Middle frontal gyrus (tissue), 1 donor: ENCODE measurements around the gene ACYP2.

Experiments used
- DNase-seq: peaks from one replicate; pipeline ENCODE4 v3.0.0-alpha.2; 2015; ENCODE audit warnings: low spot score; ENCODE audit errors: extremely low spot score

The ACYP2 gene

DNA sequence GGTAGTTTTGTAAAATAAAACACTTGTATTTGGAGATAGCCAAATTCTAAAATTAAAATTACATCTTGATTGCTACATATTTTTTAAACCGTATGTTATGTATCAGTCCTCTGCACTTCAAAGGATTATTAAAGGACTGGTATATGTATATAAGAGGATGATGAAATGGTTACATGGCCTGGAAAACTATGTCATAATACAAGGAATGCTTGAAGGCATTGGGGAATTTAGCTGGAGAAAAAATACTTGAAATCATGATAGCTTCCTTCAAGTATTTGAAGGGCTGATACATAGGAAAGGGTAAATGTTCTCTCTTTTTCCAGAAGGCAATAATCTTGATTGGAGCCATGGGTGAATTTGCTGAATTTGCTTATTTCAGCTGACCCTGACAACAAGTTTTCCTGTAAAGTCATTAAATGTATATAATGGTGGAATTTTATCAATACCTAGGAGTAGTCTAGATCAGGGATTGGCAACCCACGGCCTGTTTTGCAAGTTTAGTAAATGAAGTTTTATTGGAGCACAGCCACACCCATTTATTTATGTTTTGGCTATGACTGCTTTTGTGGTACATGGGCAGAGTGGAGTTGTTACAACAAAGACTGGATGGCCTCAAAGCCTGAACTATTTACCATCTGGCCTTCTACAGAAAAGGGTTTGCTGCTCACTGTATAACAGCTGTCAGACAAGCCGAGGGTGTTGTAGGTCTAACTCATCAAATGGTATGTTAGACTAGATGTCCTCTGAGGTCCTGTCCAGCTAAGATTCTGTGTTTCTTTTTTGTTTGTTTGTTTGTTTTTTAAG, 34.4 kb downstream of the ACYP2 start:
- DNase-seq: no peak

DNA sequence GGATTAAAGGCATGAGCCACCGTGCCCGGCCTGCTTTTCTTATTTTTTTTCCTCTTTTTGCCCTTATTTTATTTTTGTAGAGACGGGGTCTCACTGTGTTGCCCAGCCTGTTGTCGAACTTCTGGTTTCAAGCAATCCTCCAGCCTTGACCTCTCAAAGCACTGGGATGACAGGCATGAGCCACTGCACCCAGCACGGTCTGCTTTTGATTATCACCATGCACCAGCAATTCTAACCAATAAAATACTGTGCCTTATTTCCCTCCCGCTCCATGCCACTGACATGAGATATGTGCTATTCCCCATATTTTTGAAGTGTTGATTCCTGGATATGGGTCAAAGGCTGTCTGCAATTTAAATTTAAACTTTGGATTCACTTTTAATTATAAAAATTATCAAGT, 42.9 kb downstream of the ACYP2 start:
- DNase-seq: no peak

DNA sequence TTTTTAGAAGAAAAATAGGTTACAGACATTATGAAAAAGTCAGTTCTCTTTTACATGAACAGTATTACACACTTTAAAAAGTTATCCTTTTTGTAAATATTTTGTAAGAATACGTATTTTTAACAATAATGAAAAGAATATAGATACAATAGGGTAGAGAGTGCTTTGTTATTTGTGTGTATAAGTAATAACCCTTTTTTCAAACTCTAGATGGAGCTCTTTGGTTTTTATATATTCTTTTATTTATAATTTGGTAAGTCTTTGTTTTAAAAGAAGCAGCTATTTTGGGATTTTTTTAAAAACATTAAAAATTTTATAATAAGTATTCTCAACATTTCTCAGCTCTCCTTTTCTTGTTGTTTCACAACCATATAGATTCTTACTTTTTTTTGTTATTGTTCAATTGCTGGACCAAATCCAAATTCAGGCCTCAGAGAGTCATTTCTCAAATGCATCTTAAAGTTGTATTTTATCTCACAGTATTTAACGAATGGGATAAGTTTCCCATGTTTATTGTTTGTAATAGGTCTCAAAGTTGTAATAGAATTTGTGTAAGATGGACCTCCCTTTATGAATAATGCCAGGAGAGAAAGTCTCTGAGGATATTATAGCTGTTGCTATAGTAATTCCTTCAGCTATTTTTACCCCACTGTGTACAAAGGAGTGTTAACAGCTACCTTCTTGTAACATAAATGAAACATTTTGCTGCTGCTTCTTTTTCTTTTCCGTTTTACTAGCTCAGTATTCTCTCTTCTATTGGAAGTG, 46.4 kb downstream of the ACYP2 start:
- DNase-seq: peak; percentile 5

DNA sequence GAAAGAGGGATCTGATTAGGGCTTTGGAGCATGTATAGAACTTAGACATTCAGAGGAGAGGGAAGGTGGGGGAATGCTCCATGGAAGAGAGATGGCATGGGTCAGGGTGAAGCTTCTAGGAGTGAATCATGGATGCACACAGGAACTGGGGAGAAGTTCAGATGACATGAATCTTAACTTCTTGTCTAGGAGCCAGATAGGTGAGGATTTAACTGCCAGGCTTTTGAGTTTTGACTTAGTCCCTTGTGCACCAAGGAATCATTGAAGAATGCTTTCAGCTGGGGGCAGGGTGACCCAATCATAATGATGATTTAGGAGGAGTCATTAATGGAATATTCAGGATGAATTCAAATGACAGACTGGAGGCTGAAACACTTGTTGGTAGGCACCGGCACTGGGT, 48.7 kb downstream of the ACYP2 start:
- DNase-seq: no peak

DNA sequence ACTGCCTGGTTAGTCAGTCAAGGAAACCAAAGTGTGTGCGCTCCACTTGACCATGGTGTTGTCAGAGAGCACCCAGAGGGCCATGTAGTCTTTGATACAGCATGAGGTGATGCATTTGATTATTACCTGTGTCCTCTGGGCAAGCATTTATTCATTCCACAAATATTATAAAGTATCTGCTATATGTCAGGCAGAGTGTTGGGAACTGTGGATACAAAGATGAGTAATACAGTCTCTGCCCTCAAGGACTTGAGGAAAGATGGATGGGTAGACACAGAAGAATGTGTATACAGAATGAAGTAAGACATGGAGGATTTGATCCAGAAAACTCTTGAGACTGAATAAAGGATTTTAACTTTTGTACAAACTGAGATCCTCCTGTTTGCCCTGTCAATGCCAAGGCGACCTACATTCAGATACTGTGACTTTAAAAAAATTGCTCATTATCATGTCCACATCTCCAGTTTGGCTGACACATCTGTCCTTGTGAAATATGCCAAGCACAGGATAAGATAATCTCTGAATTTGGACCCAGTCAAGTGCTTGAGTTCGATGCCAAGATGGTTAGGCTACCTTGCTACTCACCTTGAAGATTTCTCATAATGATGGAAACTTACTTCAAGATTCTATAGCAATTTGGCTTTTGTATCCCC, 50.8 kb downstream of the ACYP2 start:
- no peak for DNase-seq

DNA sequence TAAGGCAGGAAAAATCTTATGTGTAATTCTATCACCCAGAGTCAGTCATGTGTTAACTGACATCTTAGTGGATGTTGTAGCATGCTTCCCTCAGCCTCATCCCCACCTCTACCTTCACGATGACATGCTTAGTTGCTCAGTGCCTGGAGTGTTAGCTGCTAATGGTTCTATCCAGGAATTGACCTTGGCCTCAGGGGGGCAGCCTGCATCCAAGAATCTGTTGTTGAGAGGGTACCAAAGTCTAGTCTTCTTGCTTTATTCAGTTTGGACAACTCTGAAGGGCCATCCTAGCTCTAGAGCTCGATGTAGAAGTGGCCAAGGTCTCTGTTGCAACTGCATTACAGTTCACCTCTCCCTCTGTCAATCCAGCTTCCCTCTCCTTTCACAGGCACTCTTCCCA, 61.2 kb downstream of the ACYP2 start:
- no peak for DNase-seq

DNA sequence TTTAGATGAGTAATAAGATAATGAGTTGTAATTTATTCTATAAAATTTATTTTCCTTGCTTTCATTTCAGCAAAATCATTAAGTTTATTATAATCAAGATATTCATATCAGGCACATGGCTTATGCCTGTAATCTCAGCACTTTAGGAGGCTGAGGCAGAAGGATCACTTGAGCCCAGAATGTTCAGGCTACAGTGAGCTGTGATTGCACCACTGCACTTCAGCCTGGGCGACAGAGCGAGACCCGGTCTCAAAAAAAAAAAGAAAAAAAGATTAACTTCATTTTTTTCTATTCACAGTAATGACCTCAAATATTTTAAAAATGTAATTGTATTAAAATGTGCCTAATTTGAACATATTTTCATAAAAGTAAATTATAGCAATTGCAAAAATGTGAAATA, 67.9 kb downstream of the ACYP2 start:
- no peak for DNase-seq

DNA sequence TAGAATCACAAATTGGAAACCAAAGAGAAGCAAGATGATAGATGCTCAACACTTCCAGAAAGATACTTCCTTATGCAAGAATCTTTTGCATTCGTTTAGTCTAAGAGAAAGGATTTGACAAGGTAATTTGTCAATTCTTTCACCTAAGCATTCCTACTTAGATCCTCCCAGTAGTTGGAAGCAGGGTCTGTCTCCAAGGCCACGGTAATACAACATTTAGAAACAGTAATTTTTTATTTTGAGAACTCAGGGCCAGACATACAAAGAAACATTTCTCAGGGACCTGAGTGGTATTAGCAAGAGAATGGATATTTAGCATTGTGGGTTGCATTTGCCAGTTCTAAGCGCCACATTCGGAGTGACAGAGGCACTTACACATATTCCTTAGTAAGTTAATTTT, 68.6 kb downstream of the ACYP2 start:
- DNase-seq: no peak

DNA sequence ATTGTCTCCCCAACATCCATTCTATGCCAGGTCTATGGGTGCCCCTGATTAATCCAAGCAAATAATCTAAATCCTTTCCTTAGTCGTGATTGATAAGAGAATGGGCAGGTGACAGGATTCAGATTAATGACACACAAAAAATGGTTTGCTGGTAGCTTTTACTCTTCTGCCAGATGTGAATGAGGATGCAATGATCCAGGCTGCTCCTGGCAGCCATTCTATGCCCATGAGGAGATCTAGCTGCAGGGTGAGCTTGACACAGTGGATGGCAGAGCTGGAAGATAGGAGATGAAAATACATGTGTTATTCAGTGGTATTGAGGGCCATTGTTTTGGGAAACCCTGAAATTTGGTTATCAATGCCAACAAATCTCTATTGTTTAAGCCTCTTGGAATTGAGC, 69.7 kb downstream of the ACYP2 start:
- DNase-seq: no peak

DNA sequence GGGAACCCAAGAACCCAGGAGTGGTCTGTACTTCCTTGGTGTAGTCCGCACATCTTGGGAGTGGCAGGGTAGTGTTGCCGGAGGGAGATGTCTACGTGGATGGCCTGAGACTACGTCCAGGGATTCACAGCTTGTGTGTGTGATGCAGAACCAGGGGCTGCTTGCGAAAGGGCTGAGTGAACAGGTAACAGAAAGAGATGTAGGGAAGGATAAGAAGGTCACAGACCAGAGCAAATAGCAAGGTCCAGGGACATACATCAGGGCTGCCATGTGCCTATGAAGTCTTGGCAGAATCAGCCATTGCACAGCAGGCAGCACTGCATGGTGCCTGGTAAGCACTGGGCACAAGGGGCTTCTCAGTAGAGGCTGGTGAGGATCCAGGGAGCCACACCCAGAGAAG, 71.9 kb downstream of the ACYP2 start:
- no peak for DNase-seq

DNA sequence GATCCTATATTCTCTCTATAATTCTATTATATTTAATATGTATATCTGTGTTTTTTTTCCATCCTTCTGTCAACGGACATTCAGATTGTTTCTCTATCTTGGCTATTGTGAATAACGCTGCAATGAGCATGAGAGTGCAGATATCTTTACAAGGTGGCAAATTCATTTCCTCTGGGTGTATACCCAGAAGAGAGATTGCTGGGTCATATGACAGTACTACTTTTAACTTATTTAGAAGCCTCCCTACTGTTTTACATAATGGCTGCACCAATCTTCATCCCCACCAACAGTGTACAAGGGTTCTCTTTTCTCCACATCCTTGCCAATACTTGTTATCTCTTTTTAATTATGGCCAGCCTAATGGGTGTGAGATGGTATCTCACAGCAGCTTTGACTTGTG, 74.1 kb downstream of the ACYP2 start:
- DNase-seq: no peak

DNA sequence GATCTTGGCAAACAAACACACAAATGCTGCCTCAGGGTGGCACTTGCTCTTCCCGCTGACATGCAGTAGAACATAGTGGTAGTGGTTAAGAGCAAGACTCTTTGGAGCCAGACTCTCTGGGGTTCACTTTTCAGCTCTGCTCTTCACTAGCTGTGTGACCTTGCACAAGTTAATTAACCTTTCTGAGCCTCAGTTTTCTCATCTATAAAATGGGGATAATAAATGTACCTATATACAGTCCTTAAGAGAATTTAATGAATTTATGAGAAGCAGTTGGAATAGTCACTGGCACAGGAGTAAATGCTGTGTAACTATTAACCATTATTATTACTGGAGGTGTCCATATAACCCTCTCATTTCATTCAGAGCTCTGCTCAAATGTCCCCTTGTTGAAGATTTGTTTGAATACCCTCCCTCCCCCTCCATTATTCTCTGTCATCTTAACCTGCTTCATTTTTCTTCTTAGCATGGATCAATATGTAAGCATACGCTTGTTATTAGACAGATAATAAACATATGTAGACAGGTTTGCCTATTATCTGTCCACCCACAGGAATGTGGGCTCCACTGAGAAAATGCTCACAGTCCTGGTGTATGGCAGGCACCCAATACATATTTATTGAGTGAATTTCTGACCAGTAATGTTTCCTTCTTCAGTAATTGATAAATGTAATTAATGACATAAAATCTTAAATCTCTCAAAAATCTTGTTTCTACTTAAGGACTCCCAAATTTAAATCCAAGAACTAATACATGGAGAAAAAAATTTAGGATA, 76.1 kb downstream of the ACYP2 start:
- no peak for DNase-seq

DNA sequence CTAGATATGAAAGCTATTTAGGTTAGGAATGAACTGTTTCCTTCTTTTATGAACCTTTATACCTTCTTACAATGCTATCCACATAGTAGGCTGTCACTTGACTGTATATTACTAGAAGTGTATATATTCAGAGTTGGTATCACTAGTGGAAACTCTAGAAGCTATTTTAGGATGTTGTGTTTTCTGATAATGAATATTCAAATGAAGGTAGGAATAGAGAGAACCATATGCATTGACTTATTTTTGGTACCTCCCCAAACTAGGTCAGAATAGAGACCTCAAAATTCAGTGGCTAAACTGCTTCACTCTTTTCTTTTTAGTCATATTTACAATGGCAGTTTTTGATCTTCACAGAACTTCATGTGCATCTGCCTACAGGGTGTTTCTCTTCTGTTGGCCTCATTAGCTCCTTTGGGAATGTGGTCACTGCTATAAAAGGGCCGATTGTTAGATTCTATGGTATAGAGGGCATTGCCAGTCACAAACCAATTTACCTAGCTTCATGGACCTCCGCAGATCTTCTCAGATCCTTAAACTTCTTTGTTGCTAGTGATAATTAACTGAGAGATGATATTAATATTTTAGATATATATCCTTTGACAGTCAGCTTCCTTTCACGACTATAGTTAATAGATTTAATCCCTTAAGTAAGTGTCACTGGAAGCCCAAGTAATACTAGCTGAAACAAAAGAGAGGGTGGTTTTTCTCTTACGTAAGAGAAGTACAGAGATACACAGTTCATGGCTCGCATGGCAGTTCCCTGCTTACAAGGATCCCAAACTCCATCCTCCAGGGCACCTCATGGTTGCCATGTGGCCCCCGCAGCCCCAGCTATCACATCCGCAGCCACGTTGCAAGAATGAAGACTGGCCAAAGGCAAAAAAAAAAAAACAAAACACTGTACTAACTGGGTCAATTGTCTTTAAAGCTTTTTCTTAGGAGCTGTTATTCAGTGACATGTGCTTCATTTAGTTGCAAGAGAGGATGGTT, 79.6 kb downstream of the ACYP2 start:
- DNase-seq: no peak

DNA sequence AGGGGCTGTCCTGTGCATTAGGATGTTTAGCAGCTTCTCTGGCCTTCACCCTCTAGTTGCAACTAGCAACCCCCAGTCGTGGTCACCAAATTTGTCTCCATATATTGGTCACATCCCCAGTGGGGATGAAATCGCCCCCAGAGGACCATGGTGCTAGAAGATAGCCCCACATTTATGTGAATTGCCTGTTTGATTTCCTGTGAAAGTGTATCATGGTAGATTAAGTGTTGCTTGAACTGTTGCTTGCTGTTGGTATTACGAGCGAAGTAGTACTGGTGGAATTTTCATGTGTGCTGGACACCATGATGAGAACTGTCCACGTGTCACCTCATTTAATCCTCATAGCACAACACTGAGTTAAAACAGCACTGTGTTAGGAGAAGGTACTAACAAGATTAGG, 81.2 kb downstream of the ACYP2 start:
- DNase-seq: no peak

DNA sequence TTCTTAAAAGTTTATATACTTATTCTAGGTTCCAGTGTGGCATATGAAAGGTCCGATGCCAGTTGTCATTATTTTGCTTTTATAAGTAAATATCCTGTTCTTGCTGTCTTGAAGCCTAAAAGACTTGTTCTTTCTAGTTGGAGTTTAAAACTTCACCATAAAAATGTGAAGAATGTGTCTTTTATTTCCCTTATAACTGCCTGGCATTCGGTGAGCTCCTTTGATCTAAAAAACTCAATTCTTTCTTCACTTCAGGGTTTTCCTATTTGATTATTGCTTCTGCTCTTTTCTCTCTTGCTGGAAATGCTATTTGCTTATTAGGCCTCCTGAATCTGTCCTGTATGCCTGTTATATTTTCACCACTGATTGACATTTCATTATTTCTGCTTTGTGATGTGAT, 89.1 kb downstream of the ACYP2 start:
- no peak for DNase-seq

DNA sequence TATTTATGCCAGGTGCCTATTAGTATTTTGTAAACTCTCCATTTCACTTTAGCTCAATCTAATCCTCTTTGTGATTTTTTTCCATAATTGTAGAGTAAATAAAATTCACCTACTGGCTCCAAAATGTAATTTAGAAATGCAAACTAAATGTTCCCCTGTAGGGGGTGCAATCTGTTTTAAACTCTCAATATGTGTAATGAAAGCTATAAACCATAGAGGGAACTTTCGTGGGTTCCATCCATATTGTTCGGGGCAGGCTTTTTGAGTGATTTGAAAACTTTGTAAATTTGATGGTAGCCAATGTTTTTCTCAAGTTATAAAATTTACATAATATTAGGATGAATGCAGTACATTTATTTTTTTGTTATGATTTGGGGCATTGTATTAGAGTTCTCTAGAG, 91.2 kb downstream of the ACYP2 start:
- peak; percentile 16 for DNase-seq

DNA sequence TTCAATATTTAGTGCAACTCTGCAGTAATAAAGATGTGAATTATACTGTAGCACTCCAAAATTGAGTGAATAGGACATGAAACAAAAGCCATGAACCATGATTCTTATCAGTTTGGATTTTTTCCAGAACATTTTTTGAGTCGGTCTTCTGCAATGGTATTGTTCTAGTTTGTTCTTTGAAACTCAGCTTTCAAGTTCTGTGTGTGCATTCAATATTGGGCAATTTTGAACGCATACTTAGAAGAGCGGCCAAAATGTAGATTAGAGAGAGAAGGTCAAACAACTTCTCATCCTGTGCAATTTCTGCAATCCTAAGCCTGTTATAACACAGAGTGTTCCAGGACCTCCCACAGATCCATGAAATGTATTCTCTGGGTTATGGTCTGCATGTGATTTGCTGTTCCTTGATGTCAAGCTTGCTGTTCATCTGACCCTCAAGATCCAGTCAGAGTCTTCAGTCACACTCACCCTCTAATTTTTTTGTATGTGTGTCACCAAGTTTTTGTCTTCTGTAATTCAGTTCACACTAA, 92.3 kb downstream of the ACYP2 start:
- no peak for DNase-seq

DNA sequence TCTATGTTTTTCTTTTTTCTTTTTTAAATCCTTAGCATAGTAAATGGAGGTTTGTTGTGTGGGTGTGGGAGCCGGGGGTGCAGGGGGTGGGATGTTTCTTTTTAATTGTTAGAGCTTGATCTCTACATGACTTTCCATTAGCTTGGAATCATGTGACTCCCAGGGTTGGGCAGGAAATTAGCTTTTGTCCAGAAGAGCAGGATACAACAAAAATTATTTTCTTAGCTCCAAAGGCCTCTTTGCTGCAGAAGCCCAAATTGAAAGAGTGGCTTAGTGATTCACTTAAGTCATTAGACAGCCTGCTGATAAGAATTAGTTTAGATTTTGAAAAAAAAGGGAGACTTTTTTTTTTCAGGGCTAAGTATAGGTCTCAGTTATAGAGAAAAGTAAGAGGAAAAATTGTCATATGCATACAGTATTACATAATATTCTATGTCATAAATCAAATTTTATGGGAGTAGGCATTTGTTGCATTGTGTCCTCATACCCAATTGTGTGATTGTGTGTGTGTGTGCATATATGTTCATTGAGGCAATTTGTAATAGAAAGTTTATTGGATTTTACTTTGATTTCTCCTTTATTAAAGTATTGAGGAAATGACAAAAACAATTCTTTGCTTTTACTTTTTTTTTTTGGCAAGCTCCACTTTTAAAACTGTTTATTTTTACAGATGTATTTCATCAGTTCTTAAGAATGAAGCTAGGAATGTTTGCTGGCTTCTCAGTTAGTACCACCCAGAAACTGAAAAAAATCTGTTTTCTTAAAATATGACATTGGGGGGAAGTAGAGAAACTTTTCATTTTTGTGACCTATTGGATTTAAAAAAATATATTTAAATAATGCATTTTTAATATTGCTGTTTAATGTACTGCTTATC, 93.2 kb downstream of the ACYP2 start:
- no peak for DNase-seq

DNA sequence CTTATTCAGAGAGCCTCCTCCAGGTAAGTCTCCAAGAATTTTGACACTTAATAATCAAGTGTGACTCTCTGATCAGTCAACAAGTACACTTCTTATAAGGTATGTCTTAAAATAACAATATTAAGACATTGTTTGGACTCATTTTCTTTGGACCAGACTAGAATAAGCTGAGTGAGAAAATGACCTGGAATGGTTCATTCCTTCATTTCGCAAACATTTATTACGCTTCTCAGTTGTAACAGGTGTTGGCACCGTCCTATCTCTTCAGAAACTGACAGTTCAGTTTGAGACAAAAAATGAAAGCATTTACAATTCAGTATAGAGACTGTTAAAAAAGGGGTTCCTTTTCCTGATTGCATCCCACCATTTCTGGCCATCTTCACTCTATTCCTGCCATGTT, 94.0 kb downstream of the ACYP2 start:
- no peak for DNase-seq
